ENCODE data around the gene EIF5B.

The EIF5B gene

GRCh38 chr2:99421469-99421868 lies 84.3 kb downstream of the EIF5B start:
- no peak overlapping the region for H3K4me3 ChIP-seq (ENCODE audit: low read length)
- H3K4me1 ChIP-seq (ENCODE audit: control insufficient read depth, insufficient read depth, low read length) = no peaks in the 10 kb centered on the region
- H3K9ac ChIP-seq (ENCODE audit: low read length) = no peak overlapping the region
- no peak overlapping the region for H3K27ac ChIP-seq (ENCODE audit: low read depth, low read length)
- no peaks in the 10 kb centered on the region for H3K27me3 ChIP-seq (ENCODE audit: control insufficient read depth, insufficient read depth, low read length)
- H3K36me3 ChIP-seq (ENCODE audit: control insufficient read depth, insufficient read depth, low read length) = peaks cover 16% of the 10 kb centered on the region

DNA sequence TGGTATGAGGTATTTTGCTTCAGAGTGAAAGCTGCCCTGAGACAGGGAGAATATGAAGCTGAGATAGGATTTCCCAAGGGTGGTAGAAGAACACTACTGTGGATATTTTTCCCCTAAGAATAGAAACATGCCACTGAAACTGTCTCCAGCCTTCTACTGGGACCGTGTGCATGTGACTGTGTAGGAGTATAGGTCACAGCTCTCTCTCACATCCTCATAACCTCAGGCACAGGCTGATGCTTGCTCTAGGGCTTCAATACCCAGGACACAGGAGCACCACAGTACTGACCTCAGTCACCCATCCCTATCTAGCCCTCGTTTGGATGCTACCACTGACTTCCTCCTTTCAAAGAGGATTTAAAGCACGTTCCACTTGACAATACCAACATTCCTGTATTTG lies 85.4 kb downstream of the EIF5B start:
- H3K27me3 ChIP-seq (ENCODE audit: control insufficient read depth, insufficient read depth, low read length) = no peaks in the 10 kb centered on the region
- no peak overlapping the region for H3K4me3 ChIP-seq (ENCODE audit: low read length)
- no peak overlapping the region for H3K9ac ChIP-seq (ENCODE audit: low read length)
- H3K36me3 ChIP-seq (ENCODE audit: control insufficient read depth, insufficient read depth, low read length) = peaks cover 14% of the 10 kb centered on the region
- no peak overlapping the region for H3K27ac ChIP-seq (ENCODE audit: low read depth, low read length)
- no peaks in the 10 kb centered on the region for H3K4me1 ChIP-seq (ENCODE audit: control insufficient read depth, insufficient read depth, low read length)

DNA sequence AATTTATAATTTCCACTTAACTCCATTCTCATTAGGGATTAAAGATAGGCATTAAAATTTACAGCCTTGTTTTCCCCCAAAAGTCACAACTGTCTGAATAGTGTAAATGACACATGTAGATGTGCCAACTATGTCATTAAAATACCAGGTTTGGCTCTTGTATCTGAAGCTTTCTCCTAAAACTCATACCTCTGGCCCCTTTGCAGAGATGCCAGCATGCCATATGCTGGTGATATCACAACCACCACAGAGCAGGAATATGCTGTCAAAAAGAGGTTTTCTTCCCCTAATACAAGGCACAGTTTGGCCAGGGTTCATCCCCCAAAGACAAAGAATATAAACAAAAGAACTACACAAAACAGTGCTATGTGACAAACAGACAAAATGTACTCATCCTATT lies 87.2 kb downstream of the EIF5B start:
- Histone ChIP-seq H3K27me3 (ENCODE audit: control insufficient read depth, insufficient read depth, low read length) (no peaks in the 10 kb centered on the region), H3K9ac (ENCODE audit: low read length) (no peak overlapping the region), H3K4me3 (ENCODE audit: low read length) (no peak overlapping the region), H3K36me3 (ENCODE audit: control insufficient read depth, insufficient read depth, low read length) (peaks cover 16% of the 10 kb centered on the region), H3K27ac (ENCODE audit: low read depth, low read length) (no peak overlapping the region), H3K4me1 (ENCODE audit: control insufficient read depth, insufficient read depth, low read length) (no peaks in the 10 kb centered on the region)

GRCh38 chr2:99425022-99425421 lies 87.8 kb downstream of the EIF5B start:
- Histone ChIP-seq H3K4me3 (ENCODE audit: low read length) (no peak overlapping the region), H3K36me3 (ENCODE audit: control insufficient read depth, insufficient read depth, low read length) (peaks cover 14% of the 10 kb centered on the region), H3K27me3 (ENCODE audit: control insufficient read depth, insufficient read depth, low read length) (no peaks in the 10 kb centered on the region), H3K4me1 (ENCODE audit: control insufficient read depth, insufficient read depth, low read length) (no peaks in the 10 kb centered on the region), H3K27ac (ENCODE audit: low read depth, low read length) (no peak overlapping the region), H3K9ac (ENCODE audit: low read length) (no peak overlapping the region)

DNA sequence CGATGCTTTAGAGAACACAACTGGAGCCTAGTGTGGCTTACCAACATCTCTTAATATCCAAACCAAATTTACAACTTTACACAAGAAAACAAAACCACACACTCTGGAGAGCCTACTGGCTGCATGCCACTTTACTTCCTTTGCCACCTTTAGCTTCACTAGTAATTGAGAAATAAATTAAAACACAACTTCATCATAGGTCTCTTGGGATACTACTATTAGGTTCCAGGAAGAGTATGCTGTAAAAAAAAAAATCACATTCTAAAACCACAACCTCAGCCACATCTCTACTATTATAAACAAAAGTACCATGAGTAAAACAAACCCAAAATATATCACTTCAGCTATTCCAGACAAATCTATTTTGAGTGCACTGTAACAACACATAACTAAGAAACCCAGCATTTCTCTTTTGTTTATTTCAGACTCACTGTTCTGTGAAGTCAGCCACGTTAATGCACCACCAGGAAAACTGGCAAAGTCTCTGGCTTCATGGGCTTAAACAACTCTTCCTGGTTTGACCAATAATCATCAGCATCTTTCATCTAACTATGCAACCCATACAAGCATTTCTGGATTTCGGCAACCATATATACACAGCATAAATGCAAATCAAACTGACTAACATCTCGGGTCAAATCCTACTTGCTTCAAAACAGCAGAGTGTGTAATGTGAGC lies 93.6 kb downstream of the EIF5B start:
- Histone ChIP-seq H3K9ac (ENCODE audit: low read length) (no peak overlapping the region), H3K36me3 (ENCODE audit: control insufficient read depth, insufficient read depth, low read length) (peaks cover 10% of the 10 kb centered on the region), H3K27ac (ENCODE audit: low read depth, low read length) (no peak overlapping the region), H3K4me1 (ENCODE audit: control insufficient read depth, insufficient read depth, low read length) (peaks cover 13% of the 10 kb centered on the region), H3K4me3 (ENCODE audit: low read length) (no peak overlapping the region), H3K27me3 (ENCODE audit: control insufficient read depth, insufficient read depth, low read length) (no peaks in the 10 kb centered on the region)

- no peak overlapping the region for H3K9ac ChIP-seq (ENCODE audit: low read length)
- H3K27ac ChIP-seq (ENCODE audit: low read depth, low read length) = no peak overlapping the region
- H3K4me3 ChIP-seq (ENCODE audit: low read length) = no peak overlapping the region
- H3K27me3 ChIP-seq (ENCODE audit: control insufficient read depth, insufficient read depth, low read length) = no peaks in the 10 kb centered on the region
- H3K4me1 ChIP-seq (ENCODE audit: control insufficient read depth, insufficient read depth, low read length) = peaks cover 13% of the 10 kb centered on the region
- peaks cover 10% of the 10 kb centered on the region for H3K36me3 ChIP-seq (ENCODE audit: control insufficient read depth, insufficient read depth, low read length)
Observed at GRCh38 chr2:99431587-99432275, 94.5 kb downstream of the EIF5B start.

DNA sequence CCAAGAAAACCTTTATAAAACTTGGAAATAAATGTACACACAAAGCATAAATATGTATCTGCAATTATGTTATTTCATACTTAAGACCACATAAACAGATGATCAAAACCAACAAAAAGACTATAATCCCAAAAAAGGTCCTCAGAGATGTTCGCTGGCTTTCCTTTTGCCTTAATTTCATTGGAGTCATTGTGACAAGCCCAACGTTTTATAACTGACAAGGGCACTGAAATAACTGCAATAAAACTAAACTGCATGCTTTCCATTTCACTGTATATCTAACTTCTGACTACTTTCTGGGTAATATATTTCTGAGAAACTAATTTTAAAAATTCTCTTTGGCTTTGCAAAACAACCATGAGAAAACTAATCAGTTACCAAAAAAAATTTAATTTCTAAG lies 96.2 kb downstream of the EIF5B start:
- H3K4me1 ChIP-seq (ENCODE audit: control insufficient read depth, insufficient read depth, low read length) = peaks cover 13% of the 10 kb centered on the region
- no peak overlapping the region for H3K4me3 ChIP-seq (ENCODE audit: low read length)
- no peaks in the 10 kb centered on the region for H3K27me3 ChIP-seq (ENCODE audit: control insufficient read depth, insufficient read depth, low read length)
- H3K36me3 ChIP-seq (ENCODE audit: control insufficient read depth, insufficient read depth, low read length) = peaks cover 11% of the 10 kb centered on the region
- H3K27ac ChIP-seq (ENCODE audit: low read depth, low read length) = no peak overlapping the region
- no peak overlapping the region for H3K9ac ChIP-seq (ENCODE audit: low read length)

DNA sequence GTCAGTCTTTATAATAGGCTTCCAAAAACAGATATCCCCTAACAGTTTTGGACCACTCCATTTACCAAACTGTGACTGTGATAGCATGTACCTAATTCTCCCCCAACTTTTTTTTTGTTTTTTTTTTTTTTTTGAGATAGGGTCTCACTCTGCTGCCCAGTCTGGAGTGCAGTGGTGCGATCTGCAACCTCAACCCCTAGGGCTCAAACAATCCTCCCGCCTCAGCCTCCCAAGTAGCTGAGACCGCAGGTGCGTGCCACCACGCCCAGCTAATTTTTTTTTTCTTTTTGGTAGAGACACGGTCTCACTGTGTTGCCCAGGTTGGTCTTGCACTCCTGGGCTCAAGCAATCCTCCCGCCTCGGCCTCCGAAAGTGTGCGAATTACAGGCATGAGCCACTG lies 99.7 kb downstream of the EIF5B start:
- H3K4me1 ChIP-seq (ENCODE audit: control insufficient read depth, insufficient read depth, low read length) = no peaks in the 10 kb centered on the region
- H3K9ac ChIP-seq (ENCODE audit: low read length) = no peak overlapping the region
- peaks cover 9% of the 10 kb centered on the region for H3K36me3 ChIP-seq (ENCODE audit: control insufficient read depth, insufficient read depth, low read length)
- no peak overlapping the region for H3K4me3 ChIP-seq (ENCODE audit: low read length)
- H3K27ac ChIP-seq (ENCODE audit: low read depth, low read length) = no peak overlapping the region
- no peaks in the 10 kb centered on the region for H3K27me3 ChIP-seq (ENCODE audit: control insufficient read depth, insufficient read depth, low read length)

- Histone ChIP-seq H3K9ac (ENCODE audit: low read length) (no peak overlapping the region), H3K4me3 (ENCODE audit: low read length) (no peak overlapping the region), H3K27ac (ENCODE audit: low read depth, low read length) (no peak overlapping the region), H3K27me3 (ENCODE audit: control insufficient read depth, insufficient read depth, low read length) (no peaks in the 10 kb centered on the region), H3K4me1 (ENCODE audit: control insufficient read depth, insufficient read depth, low read length) (no peaks in the 10 kb centered on the region), H3K36me3 (ENCODE audit: control insufficient read depth, insufficient read depth, low read length) (peaks cover 11% of the 10 kb centered on the region)
Observed at GRCh38 chr2:99439971-99440505, 102.8 kb downstream of the EIF5B start.

- H3K27me3 ChIP-seq (ENCODE audit: control insufficient read depth, insufficient read depth, low read length) = no peaks in the 10 kb centered on the region
- no peak overlapping the region for H3K9ac ChIP-seq (ENCODE audit: low read length)
- peaks cover 11% of the 10 kb centered on the region for H3K36me3 ChIP-seq (ENCODE audit: control insufficient read depth, insufficient read depth, low read length)
- no peak overlapping the region for H3K4me3 ChIP-seq (ENCODE audit: low read length)
- H3K27ac ChIP-seq (ENCODE audit: low read depth, low read length) = no peak overlapping the region
- H3K4me1 ChIP-seq (ENCODE audit: control insufficient read depth, insufficient read depth, low read length) = no peaks in the 10 kb centered on the region
Observed at GRCh38 chr2:99442837-99443236, 105.6 kb downstream of the EIF5B start.

GRCh38 chr2:99444222-99444621 lies 107.0 kb downstream of the EIF5B start:
- Histone ChIP-seq H3K36me3 (ENCODE audit: control insufficient read depth, insufficient read depth, low read length) (peaks cover 6% of the 10 kb centered on the region), H3K9ac (ENCODE audit: low read length) (no peak overlapping the region), H3K27ac (ENCODE audit: low read depth, low read length) (no peak overlapping the region)

DNA sequence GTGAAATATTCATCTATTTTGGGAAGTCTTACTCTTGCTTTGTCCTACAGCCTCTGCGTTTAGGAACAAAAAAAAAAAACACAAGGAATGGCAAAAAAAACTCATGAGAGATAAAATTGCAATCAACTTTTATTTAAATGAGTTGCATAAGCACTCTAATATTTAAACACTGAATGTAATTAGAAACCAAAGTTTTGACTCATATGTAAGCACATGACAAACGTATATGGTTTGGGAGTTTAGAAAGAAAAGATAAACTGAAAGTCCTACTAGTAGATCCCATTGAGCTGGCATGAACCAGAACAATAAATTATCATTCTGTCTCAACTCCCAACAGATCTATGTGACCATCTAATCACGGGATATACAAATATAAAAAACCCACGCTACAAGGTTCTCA lies 107.9 kb downstream of the EIF5B start:
- no peaks in the 10 kb centered on the region for H3K4me1 ChIP-seq (ENCODE audit: control insufficient read depth, insufficient read depth, low read length)
- H3K36me3 ChIP-seq (ENCODE audit: control insufficient read depth, insufficient read depth, low read length) = peaks cover 6% of the 10 kb centered on the region
- H3K4me3 ChIP-seq (ENCODE audit: low read length) = no peak overlapping the region
- H3K9ac ChIP-seq (ENCODE audit: low read length) = no peak overlapping the region
- H3K27ac ChIP-seq (ENCODE audit: low read depth, low read length) = no peak overlapping the region
- H3K27me3 ChIP-seq (ENCODE audit: control insufficient read depth, insufficient read depth, low read length) = no peaks in the 10 kb centered on the region

More at GRCh38 chr2:99444222-99444621, 107.0 kb downstream of the EIF5B start:
- Histone ChIP-seq H3K4me3 (ENCODE audit: low read length) (no peak overlapping the region), H3K4me1 (ENCODE audit: control insufficient read depth, insufficient read depth, low read length) (no peaks in the 10 kb centered on the region), H3K27me3 (ENCODE audit: control insufficient read depth, insufficient read depth, low read length) (no peaks in the 10 kb centered on the region)

- Histone ChIP-seq H3K36me3 (ENCODE audit: control insufficient read depth, insufficient read depth, low read length) (peaks cover 11% of the 10 kb centered on the region), H3K4me1 (ENCODE audit: control insufficient read depth, insufficient read depth, low read length) (peaks cover 5% of the 10 kb centered on the region), H3K9ac (ENCODE audit: low read length) (no peak overlapping the region), H3K27me3 (ENCODE audit: control insufficient read depth, insufficient read depth, low read length) (no peaks in the 10 kb centered on the region), H3K27ac (ENCODE audit: low read depth, low read length) (no peak overlapping the region), H3K4me3 (ENCODE audit: low read length) (no peak overlapping the region)
Observed at GRCh38 chr2:99448556-99448955, 111.4 kb downstream of the EIF5B start.
